SK-N-MC (cell line): ENCODE measurements around the gene GULP1.

Experiments used
- DNase-seq: peaks from one replicate; pipeline ENCODE4 v3.0.0-alpha.2; 2011; ENCODE audit warnings: low read depth, low spot score
- H3K27ac ChIP-seq: fragments of 200-600 bp; sonication (generic); 2 replicates; pipeline ENCODE4 v1.5.1; 2016; ENCODE audit warnings: mixed run types
- H3K36me3 ChIP-seq: fragments of 200-600 bp; sonication (generic); 2 replicates; pipeline ENCODE4 v1.6.1; 2017; ENCODE audit warnings: antibody characterized with exemption, low read length, mixed read lengths; ENCODE audit not compliant: insufficient read depth
- H3K4me3 ChIP-seq: fragments of 200-600 bp; sonication (generic); 2 replicates; pipeline ENCODE4 v1.5.1; 2016
- H3K9ac ChIP-seq: fragments of 200-600 bp; sonication (generic); 2 replicates; pipeline ENCODE4 v1.8.0; 2017; ENCODE audit warnings: mixed run types, mixed read lengths; ENCODE audit not compliant: insufficient read length
- H3K9me3 ChIP-seq: fragments of 200-600 bp; sonication (generic); 2 replicates; pipeline ENCODE4 v1.6.1; 2017; ENCODE audit warnings: low read depth, mild to moderate bottlenecking, antibody characterized with exemption, low read length, moderate library complexity, mixed read lengths
- EZH2 ChIP-seq: fragments of 200-600 bp; sonication (generic); IDR thresholded peaks from one replicate; pipeline ENCODE4 v1.6.1; 2017; ENCODE audit warnings: antibody characterized with exemption
- FOXP2 ChIP-seq: optimal IDR thresholded peaks from 2 replicates; pipeline ENCODE3; 2011; ENCODE audit warnings: mild to moderate bottlenecking, moderate library complexity; ENCODE audit not compliant: insufficient read depth; ENCODE audit errors: extremely low read length, control extremely low read depth
- POLR2AphosphoS5 ChIP-seq: IDR thresholded peaks from 2 replicates; pipeline ENCODE4 v1.6.1; 2012; ENCODE audit warnings: mild to moderate bottlenecking, low read depth, low read length, borderline replicate concordance

Gene GULP1

GRCh38 chr2:188475945-188476344 is 184.3 kb downstream of the GULP1 start:
- no peaks in the 10 kb centered on the region for H3K9me3 ChIP-seq
- DNase-seq: no peak
- no peak for TF ChIP-seq FOXP2
- TF ChIP-seq EZH2: no peak
- TF ChIP-seq POLR2AphosphoS5: no peak
- H3K27ac ChIP-seq: no peak overlapping the region
- H3K4me3 ChIP-seq: no peak overlapping the region
- no peaks in the 10 kb centered on the region for H3K36me3 ChIP-seq
- no peak overlapping the region for H3K9ac ChIP-seq

GRCh38 chr2:188477564-188478103 is 186.0 kb downstream of the GULP1 start:
- no peak overlapping the region for H3K27ac ChIP-seq
- H3K9ac ChIP-seq: no peak overlapping the region
- no peak overlapping the region for H3K4me3 ChIP-seq
- TF ChIP-seq POLR2AphosphoS5 (no peak), FOXP2 (no peak), EZH2 (no peak)
- H3K9me3 ChIP-seq: no peaks in the 10 kb centered on the region
- no peaks in the 10 kb centered on the region for H3K36me3 ChIP-seq
- no peak for DNase-seq

DNA sequence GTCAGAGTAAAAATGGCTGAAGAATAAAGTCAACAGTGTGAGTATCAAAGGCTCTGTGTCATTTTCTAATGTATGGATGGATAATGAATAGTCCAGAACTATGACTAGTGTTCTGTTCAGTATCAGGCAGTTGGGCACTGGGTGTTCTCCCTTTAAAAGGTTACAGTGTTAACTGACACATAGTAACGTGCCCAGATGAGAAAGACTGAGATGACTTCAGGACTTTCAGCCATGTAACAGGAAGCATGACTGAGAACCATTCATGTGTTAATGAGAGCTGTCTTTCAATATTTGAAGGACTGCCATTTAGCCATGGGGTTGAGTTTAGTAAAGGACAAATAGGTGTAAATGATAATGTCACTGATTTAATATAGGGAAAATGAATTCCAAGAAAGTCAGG is 187.1 kb downstream of the GULP1 start:
- no peak for DNase-seq
- no peak overlapping the region for H3K27ac ChIP-seq
- no peaks in the 10 kb centered on the region for H3K9me3 ChIP-seq
- no peak overlapping the region for H3K4me3 ChIP-seq
- no peak for TF ChIP-seq POLR2AphosphoS5
- H3K9ac ChIP-seq: no peak overlapping the region
- H3K36me3 ChIP-seq: no peaks in the 10 kb centered on the region

- Histone ChIP-seq H3K27ac (no peak overlapping the region), H3K9ac (no peak overlapping the region), H3K4me3 (no peak overlapping the region), H3K9me3 (no peaks in the 10 kb centered on the region), H3K36me3 (no peaks in the 10 kb centered on the region)
- TF ChIP-seq POLR2AphosphoS5 (no peak), EZH2 (no peak), FOXP2 (no peak)
- no peak for DNase-seq
Measured at GRCh38 chr2:188481474-188481873, 189.8 kb downstream of the GULP1 start.

- no peak overlapping the region for H3K9ac ChIP-seq
- no peak for TF ChIP-seq POLR2AphosphoS5
- TF ChIP-seq EZH2: no peak
- TF ChIP-seq FOXP2: no peak
- no peaks in the 10 kb centered on the region for H3K9me3 ChIP-seq
- H3K27ac ChIP-seq: no peak overlapping the region
- no peaks in the 10 kb centered on the region for H3K36me3 ChIP-seq
- DNase-seq: no peak
- no peak overlapping the region for H3K4me3 ChIP-seq
Measured at GRCh38 chr2:188485496-188485895, 193.8 kb downstream of the GULP1 start.

GRCh38 chr2:188492751-188493150 is 201.1 kb downstream of the GULP1 start:
- H3K36me3 ChIP-seq: no peaks in the 10 kb centered on the region
- no peak for TF ChIP-seq EZH2
- TF ChIP-seq POLR2AphosphoS5: no peak
- no peak for TF ChIP-seq FOXP2
- H3K9ac ChIP-seq: no peak overlapping the region
- no peak for DNase-seq
- no peak overlapping the region for H3K4me3 ChIP-seq
- no peaks in the 10 kb centered on the region for H3K9me3 ChIP-seq
- H3K27ac ChIP-seq: no peak overlapping the region

- TF ChIP-seq POLR2AphosphoS5 (no peak), FOXP2 (no peak), EZH2 (no peak)
- no peaks in the 10 kb centered on the region for H3K36me3 ChIP-seq
- no peaks in the 10 kb centered on the region for H3K9me3 ChIP-seq
- no peak overlapping the region for H3K27ac ChIP-seq
- no peak overlapping the region for H3K9ac ChIP-seq
- DNase-seq: no peak
- no peak overlapping the region for H3K4me3 ChIP-seq
Measured at GRCh38 chr2:188494906-188495305, 203.2 kb downstream of the GULP1 start.

DNA sequence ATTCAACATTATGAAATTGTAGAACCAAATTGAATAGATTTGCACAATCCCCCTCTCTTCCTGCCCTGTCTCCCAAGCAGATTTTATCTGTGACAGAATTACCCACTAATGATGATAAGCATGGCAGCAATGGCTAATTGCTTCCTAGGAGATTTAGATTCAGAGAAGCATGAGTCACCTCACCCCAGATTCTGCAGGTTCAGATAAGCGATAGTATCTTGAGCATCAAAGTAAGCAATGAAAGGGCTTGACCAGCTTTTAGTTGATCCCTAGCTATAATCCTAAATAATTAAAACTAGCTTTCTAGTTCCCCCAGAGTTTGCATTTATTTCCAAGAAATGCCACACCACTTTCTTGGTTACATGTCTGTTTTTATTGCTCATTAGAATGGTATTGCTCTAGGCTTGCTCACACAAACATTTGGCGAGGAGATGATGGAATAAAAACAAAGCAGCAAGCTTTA is 204.3 kb downstream of the GULP1 start:
- DNase-seq: peak; percentile 62
- no peak overlapping the region for H3K4me3 ChIP-seq
- no peak overlapping the region for H3K27ac ChIP-seq
- no peaks in the 10 kb centered on the region for H3K36me3 ChIP-seq
- TF ChIP-seq POLR2AphosphoS5: no peak
- no peak for TF ChIP-seq EZH2
- no peak for TF ChIP-seq FOXP2
- H3K9me3 ChIP-seq: no peaks in the 10 kb centered on the region
- H3K9ac ChIP-seq: no peak overlapping the region

- TF ChIP-seq POLR2AphosphoS5 (no peak), FOXP2 (no peak), EZH2 (no peak)
- no peak overlapping the region for H3K4me3 ChIP-seq
- H3K9me3 ChIP-seq: no peaks in the 10 kb centered on the region
- no peak overlapping the region for H3K9ac ChIP-seq
- H3K27ac ChIP-seq: no peak overlapping the region
- no peak for DNase-seq
- no peaks in the 10 kb centered on the region for H3K36me3 ChIP-seq
Measured at GRCh38 chr2:188497726-188498125, 206.1 kb downstream of the GULP1 start.

DNA sequence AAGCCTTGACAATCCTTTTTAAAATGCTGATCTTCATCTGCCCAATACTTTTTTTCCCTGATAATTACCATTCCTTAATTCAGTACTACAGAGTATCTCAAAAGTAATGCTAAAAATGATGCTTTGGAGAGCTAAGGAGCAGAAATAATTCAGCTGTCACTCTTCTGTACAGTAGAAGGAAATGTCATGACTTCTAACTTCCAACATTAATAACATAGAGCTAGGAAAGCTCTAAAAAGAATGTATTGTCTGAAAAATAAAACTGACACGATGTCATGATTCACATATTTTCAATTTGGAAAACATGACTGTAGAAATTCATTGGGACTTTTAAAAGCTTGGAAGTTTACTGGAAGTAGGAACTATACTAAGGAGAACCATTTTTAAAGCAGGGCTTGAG is 212.3 kb downstream of the GULP1 start:
- Histone ChIP-seq H3K27ac (no peak overlapping the region), H3K4me3 (no peak overlapping the region), H3K36me3 (no peaks in the 10 kb centered on the region), H3K9me3 (no peaks in the 10 kb centered on the region), H3K9ac (no peak overlapping the region)
- no peak for DNase-seq
- no peak for TF ChIP-seq POLR2AphosphoS5
